ENCODE data around the gene CLTB. TPM values are rescaled to one million over a fixed set of nuclear protein-coding genes. Genes with fewer than 3 reads are reported as not detected.
"Not testable (repeated sequence)": the region's sequence is repeated elsewhere in the genome, so short reads cannot be mapped to it uniquely, and the experiment has no call there.

CLTB gene
- total RNA-seq, 1 experiment from 2014 or later = 34.5 TPM

GRCh38 chr5:176408590-176408989, 7.7 kb downstream of the CLTB start:
- Histone ChIP-seq H3K4ac (ENCODE audit: low read depth, low read length) (no peak overlapping the region), H3K14ac (ENCODE audit: insufficient read depth, low read length) (no peak overlapping the region), H3K27me3 (ENCODE audit: insufficient read depth, low read length) (no peaks in the 10 kb centered on the region), H3K56ac (ENCODE audit: insufficient read length, low read depth, low read length) (no peak overlapping the region), H2BK15ac (ENCODE audit: low read depth, low read length) (no peak overlapping the region), H2AFZ (ENCODE audit: low read length) (no peak overlapping the region), H2AK5ac (ENCODE audit: insufficient read length, low read length) (no peak overlapping the region), H3K9me3 (ENCODE audit: control insufficient read depth, low read depth, low read length) (no peaks in the 10 kb centered on the region), H3K4me1 (ENCODE audit: insufficient read depth, low read length) (no peaks in the 10 kb centered on the region), H2BK12ac (ENCODE audit: insufficient read length, low read depth, low read length) (no peak overlapping the region), H3K79me1 (ENCODE audit: insufficient read depth, low read depth, low read length, poor library complexity, severe bottlenecking) (no peaks in the 10 kb centered on the region), H4K91ac (ENCODE audit: insufficient read length, low read depth, low read length) (no peak overlapping the region), H4K20me1 (ENCODE audit: control insufficient read depth, insufficient read depth, insufficient read length) (no peaks in the 10 kb centered on the region), H2BK5ac (ENCODE audit: insufficient read length, low read length) (no peak overlapping the region), H4K8ac (replicated peaks; ENCODE audit: insufficient read length, low read depth, low read length) (no peak overlapping the region), H3T11ph (ENCODE audit: low read length) (no peak overlapping the region), H2BK20ac (ENCODE audit: low read depth, low read length, poor library complexity, severe bottlenecking) (no peak overlapping the region), H4K5ac (ENCODE audit: insufficient read length, low read depth, low read length) (no peak overlapping the region), H3K4me2 (ENCODE audit: insufficient read depth, insufficient read length, low read length) (no peak overlapping the region), H3K23ac (ENCODE audit: insufficient read length, low read depth, low read length) (no peak overlapping the region), H3K27ac (ENCODE audit: insufficient read length, low read depth, low read length) (no peak overlapping the region), H3K23me2 (ENCODE audit: insufficient read length, low read depth, low read length, poor library complexity, severe bottlenecking) (no peaks in the 10 kb centered on the region), H3K79me2 (ENCODE audit: insufficient read depth, low read length) (no peaks in the 10 kb centered on the region), H3K9ac (ENCODE audit: extremely low read depth, insufficient read length, low read length) (no peak overlapping the region), H2BK120ac (ENCODE audit: low read depth, low read length, poor library complexity, severe bottlenecking) (no peak overlapping the region), H3K18ac (ENCODE audit: insufficient read length, low read depth, low read length) (no peak overlapping the region)
- Mint-ChIP-seq H3K27me3 (ENCODE audit: low read depth) (no peaks in the 10 kb centered on the region), H3K4me3 (no peak overlapping the region), H3K4me1 (peaks cover 7% of the 10 kb centered on the region in 2 experiments; a peak in 2 of 4 replicates), H3K27ac (no peak overlapping the region), H3K36me3 (ENCODE audit: insufficient read depth in 1 of 3, low read depth in 3 of 3) (peaks cover 0 to 10% (median 5%) of the 10 kb centered on the region in 3 experiments; a peak in 3 of 7 replicates), H3K9me3 (no peaks in the 10 kb centered on the region)
- TF ChIP-seq CTCF (conservative IDR thresholded peaks at IDR 0.05) = no peak
- WGBS (ENCODE audit: extremely low coverage, insufficient read length, low lambda C conversion rate) = no CpG with 5 or more reads among the region's 5 CpGs
- DNase-seq = no peak

GRCh38 chr5:176408252-176408573, 8.1 kb downstream of the CLTB start:
- not testable (repeated sequence) for H4K91ac ChIP-seq (ENCODE audit: insufficient read length, low read depth, low read length); H2AFZ ChIP-seq (ENCODE audit: low read length); H3K56ac ChIP-seq (ENCODE audit: insufficient read length, low read depth, low read length); H4K5ac ChIP-seq (ENCODE audit: insufficient read length, low read depth, low read length); H3K27ac ChIP-seq (ENCODE audit: insufficient read length, low read depth, low read length); H3K14ac ChIP-seq (ENCODE audit: insufficient read depth, low read length); H3K4ac ChIP-seq (ENCODE audit: low read depth, low read length); H3K23ac ChIP-seq (ENCODE audit: insufficient read length, low read depth, low read length); H3K18ac ChIP-seq (ENCODE audit: insufficient read length, low read depth, low read length); H3K9me3 ChIP-seq (ENCODE audit: control insufficient read depth, low read depth, low read length); H3K23me2 ChIP-seq (ENCODE audit: insufficient read length, low read depth, low read length, poor library complexity, severe bottlenecking); H3K9ac ChIP-seq (ENCODE audit: extremely low read depth, insufficient read length, low read length); DNase-seq; H3K79me2 ChIP-seq (ENCODE audit: insufficient read depth, low read length); H3T11ph ChIP-seq (ENCODE audit: low read length); H3K4me2 ChIP-seq (ENCODE audit: insufficient read depth, insufficient read length, low read length); H3K27ac Mint-ChIP-seq; H4K20me1 ChIP-seq (ENCODE audit: control insufficient read depth, insufficient read depth, insufficient read length); H3K9me3 Mint-ChIP-seq; H3K27me3 ChIP-seq (ENCODE audit: insufficient read depth, low read length); H3K4me1 Mint-ChIP-seq; H2BK5ac ChIP-seq (ENCODE audit: insufficient read length, low read length); H4K8ac ChIP-seq (replicated peaks; ENCODE audit: insufficient read length, low read depth, low read length); H3K4me3 Mint-ChIP-seq; H3K79me1 ChIP-seq (ENCODE audit: insufficient read depth, low read depth, low read length, poor library complexity, severe bottlenecking); H2AK5ac ChIP-seq (ENCODE audit: insufficient read length, low read length); H3K27me3 Mint-ChIP-seq (ENCODE audit: low read depth); H3K4me1 ChIP-seq (ENCODE audit: insufficient read depth, low read length); H2BK15ac ChIP-seq (ENCODE audit: low read depth, low read length); H2BK120ac ChIP-seq (ENCODE audit: low read depth, low read length, poor library complexity, severe bottlenecking); H2BK12ac ChIP-seq (ENCODE audit: insufficient read length, low read depth, low read length); H2BK20ac ChIP-seq (ENCODE audit: low read depth, low read length, poor library complexity, severe bottlenecking)
- WGBS (ENCODE audit: extremely low coverage, insufficient read length, low lambda C conversion rate) = no CpG with 5 or more reads among the region's 10 CpGs
- peaks cover 0 to 10% (median 5%) of the 10 kb centered on the region in 3 experiments; a peak in 3 of 7 replicates for H3K36me3 Mint-ChIP-seq (ENCODE audit: insufficient read depth in 1 of 3, low read depth in 3 of 3)

Measured in H9 (cell line).